ENCODE measurements around the gene PLA2G5.

GRCh38 chr1:20095564-20096434, 25.8 kb downstream of the PLA2G5 start:
- no peak for TF ChIP-seq POLR2A (IDR thresholded peaks at IDR 0.05)
- TF ChIP-seq, protein P1, sequence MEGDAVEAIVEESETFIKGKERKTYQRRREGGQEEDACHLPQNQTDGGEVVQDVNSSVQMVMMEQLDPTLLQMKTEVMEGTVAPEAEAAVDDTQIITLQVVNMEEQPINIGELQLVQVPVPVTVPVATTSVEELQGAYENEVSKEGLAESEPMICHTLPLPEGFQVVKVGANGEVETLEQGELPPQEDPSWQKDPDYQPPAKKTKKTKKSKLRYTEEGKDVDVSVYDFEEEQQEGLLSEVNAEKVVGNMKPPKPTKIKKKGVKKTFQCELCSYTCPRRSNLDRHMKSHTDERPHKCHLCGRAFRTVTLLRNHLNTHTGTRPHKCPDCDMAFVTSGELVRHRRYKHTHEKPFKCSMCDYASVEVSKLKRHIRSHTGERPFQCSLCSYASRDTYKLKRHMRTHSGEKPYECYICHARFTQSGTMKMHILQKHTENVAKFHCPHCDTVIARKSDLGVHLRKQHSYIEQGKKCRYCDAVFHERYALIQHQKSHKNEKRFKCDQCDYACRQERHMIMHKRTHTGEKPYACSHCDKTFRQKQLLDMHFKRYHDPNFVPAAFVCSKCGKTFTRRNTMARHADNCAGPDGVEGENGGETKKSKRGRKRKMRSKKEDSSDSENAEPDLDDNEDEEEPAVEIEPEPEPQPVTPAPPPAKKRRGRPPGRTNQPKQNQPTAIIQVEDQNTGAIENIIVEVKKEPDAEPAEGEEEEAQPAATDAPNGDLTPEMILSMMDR (IDR thresholded peaks at IDR 0.05): no peak
